ENCODE data around the gene TTC8. TPM values are rescaled to one million over a fixed set of nuclear protein-coding genes. Genes with fewer than 3 reads are reported as not detected.

TTC8 gene
- total and polyA plus RNA-seq, 2 donors (not counting 3 experiments of a cell fraction or from before 2014, with no cell fraction given), result 11.9 to 16.3 TPM

DNA sequence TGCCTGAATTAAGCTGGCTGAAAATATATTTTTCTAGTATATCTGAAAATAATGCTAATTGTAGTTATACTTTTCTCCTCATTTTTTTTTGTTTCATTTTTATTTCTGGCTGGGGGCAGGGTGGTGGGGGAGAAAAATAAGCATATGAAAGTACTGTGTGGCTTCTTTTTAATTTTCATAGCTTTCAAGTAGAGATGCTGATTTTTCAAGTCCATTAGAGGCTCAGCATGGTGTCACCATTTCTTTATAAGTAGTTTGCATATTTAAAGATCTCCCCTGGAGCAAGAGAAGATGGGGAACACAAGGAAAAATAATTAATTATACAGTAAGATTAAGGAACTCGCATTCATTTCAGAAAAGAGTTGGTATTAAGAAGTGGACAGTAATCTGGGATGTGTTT, 27.1 kb downstream of the TTC8 start:
- Histone ChIP-seq H3K4me1 (ENCODE audit: control insufficient read depth, extremely low read depth, insufficient read depth, low read length) (no peaks in the 10 kb centered on the region), H3K36me3 (ENCODE audit: control insufficient read depth in 2 of 2, extremely low read depth in 1 of 2, insufficient read depth in 2 of 2, low read length in 2 of 2) (no peaks in the 10 kb centered on the region), H3K4me2 (ENCODE audit: insufficient read depth, low read length) (no peak overlapping the region), H3K9ac (replicated peaks; ENCODE audit: extremely low read depth, insufficient read depth, low read length) (no peak overlapping the region), H3K4me3 (replicated peaks in 1 of 3; ENCODE audit: insufficient read depth in 1 of 3, low read depth in 1 of 3, low read length in 3 of 3) (no peak overlapping the region), H4K20me1 (replicated peaks; ENCODE audit: control insufficient read depth, extremely low read depth, insufficient read depth, low read length) (no peaks in the 10 kb centered on the region), H3K27ac (ENCODE audit: insufficient read depth, low read depth, low read length) (no peak overlapping the region), H2AFZ (ENCODE audit: low read depth, low read length) (no peak overlapping the region), H3K79me2 (ENCODE audit: control insufficient read depth, insufficient read depth, low read length) (no peaks in the 10 kb centered on the region), H3K27me3 (ENCODE audit: control insufficient read depth in 2 of 2, insufficient read depth in 2 of 2, low read length in 2 of 2) (no peaks in the 10 kb centered on the region), H3K9me1 (replicated peaks; ENCODE audit: control insufficient read depth, extremely low read depth, insufficient read depth, low read length) (no peaks in the 10 kb centered on the region), H3K9me3 (replicated peaks; ENCODE audit: control insufficient read depth, insufficient read depth, low read length) (no peaks in the 10 kb centered on the region)
- intact Hi-C loops (cut with micrococcal nuclease), result no loop called here
- FAIRE-seq, result no peak
- dilution Hi-C loops (cut with MboI; ENCODE audit: extremely low pct_ligation_motif_present, low sequenced_read_pairs), result no loop called here
- TF ChIP-seq GATA2 (IDR thresholded peaks at IDR 0.05; ENCODE audit: insufficient read depth, insufficient read length, low read depth, low read length), result no peak
- TF ChIP-seq, protein P1, sequence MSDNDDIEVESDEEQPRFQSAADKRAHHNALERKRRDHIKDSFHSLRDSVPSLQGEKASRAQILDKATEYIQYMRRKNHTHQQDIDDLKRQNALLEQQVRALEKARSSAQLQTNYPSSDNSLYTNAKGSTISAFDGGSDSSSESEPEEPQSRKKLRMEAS (IDR thresholded peaks at IDR 0.05; ENCODE audit: insufficient read depth, insufficient read length), result no peak
- TF ChIP-seq JUN (IDR thresholded peaks at IDR 0.05; ENCODE audit: borderline replicate concordance, insufficient read depth, insufficient read length, low read depth), result no peak
- TF ChIP-seq, protein P2, sequence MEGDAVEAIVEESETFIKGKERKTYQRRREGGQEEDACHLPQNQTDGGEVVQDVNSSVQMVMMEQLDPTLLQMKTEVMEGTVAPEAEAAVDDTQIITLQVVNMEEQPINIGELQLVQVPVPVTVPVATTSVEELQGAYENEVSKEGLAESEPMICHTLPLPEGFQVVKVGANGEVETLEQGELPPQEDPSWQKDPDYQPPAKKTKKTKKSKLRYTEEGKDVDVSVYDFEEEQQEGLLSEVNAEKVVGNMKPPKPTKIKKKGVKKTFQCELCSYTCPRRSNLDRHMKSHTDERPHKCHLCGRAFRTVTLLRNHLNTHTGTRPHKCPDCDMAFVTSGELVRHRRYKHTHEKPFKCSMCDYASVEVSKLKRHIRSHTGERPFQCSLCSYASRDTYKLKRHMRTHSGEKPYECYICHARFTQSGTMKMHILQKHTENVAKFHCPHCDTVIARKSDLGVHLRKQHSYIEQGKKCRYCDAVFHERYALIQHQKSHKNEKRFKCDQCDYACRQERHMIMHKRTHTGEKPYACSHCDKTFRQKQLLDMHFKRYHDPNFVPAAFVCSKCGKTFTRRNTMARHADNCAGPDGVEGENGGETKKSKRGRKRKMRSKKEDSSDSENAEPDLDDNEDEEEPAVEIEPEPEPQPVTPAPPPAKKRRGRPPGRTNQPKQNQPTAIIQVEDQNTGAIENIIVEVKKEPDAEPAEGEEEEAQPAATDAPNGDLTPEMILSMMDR (IDR thresholded peaks at IDR 0.05; ENCODE audit: extremely low read depth in 1 of 2, insufficient read depth in 1 of 2, low read depth in 1 of 2, low read length in 2 of 2), result no peak
- TF ChIP-seq EZH2 (IDR thresholded peaks at IDR 0.05; ENCODE audit: borderline replicate concordance, low read depth, low read length, severe bottlenecking), result no peak
- no peak for TF ChIP-seq POLR2A (IDR thresholded peaks at IDR 0.05; ENCODE audit: low read depth, low read length)
- no peak for TF ChIP-seq FOS (IDR thresholded peaks at IDR 0.05; ENCODE audit: borderline replicate concordance, insufficient read depth, low read length)
- no peak for TF ChIP-seq POLR2AphosphoS5 (IDR thresholded peaks at IDR 0.05; ENCODE audit: insufficient read depth, low read depth, low read length)
- TF ChIP-seq MYC (IDR thresholded peaks at IDR 0.05; ENCODE audit: low read depth, low read length), result no peak
- no peak for DNase-seq (ENCODE audit: low read depth, low spot score)
- ChIA-PET CTCF (interaction anchor here (1.0 to 1.3 kb wide), 2 partner anchors 9 kb away, joined by 3 read pairs; no protein-coding TSS in a partner anchor), POLR2A (no interaction called here)
- BruUV-seq (replicated peaks), result no TSS peak
